ENCODE measurements around the gene TMEM167A.
A peak's percentile ranks its signal among the peaks of the same experiment; 100 is the strongest.
"Not testable (repeated sequence)": the region's sequence is repeated elsewhere in the genome, so short reads cannot be mapped to it uniquely, and the experiment has no call there.

TMEM167A gene

GRCh38 chr5:83085106-83085505 is 7.9 kb upstream of the TMEM167A start:
- no peak for DNase-seq (ENCODE audit: low spot score)

GRCh38 chr5:83084336-83084735 is 7.1 kb upstream of the TMEM167A start:
- no peak for DNase-seq (ENCODE audit: low spot score)

- no peak for DNase-seq (ENCODE audit: low spot score)
Observed at GRCh38 chr5:83082750-83083149, 5.6 kb upstream of the TMEM167A start.

- DNase-seq (ENCODE audit: low spot score) = no peak
Observed at GRCh38 chr5:83077662-83078261, 568 bp upstream of the TMEM167A start.

GRCh38 chr5:83072966-83073365 is 4.2 kb downstream of the TMEM167A start:
- no peak for DNase-seq (ENCODE audit: low spot score)

- DNase-seq (ENCODE audit: low spot score) = no peak
Observed at GRCh38 chr5:83071286-83072051, 5.7 kb downstream of the TMEM167A start.

GRCh38 chr5:83069096-83069799 is 7.9 kb downstream of the TMEM167A start:
- no peak for DNase-seq (ENCODE audit: low spot score)

- DNase-seq (ENCODE audit: low spot score) = not testable (repeated sequence)
Observed at GRCh38 chr5:83067377-83067776, 9.8 kb downstream of the TMEM167A start.

GRCh38 chr5:83066548-83067110 is 10.6 kb downstream of the TMEM167A start:
- DNase-seq (ENCODE audit: low spot score) = no peak

GRCh38 chr5:83059341-83059740 is 17.9 kb downstream of the TMEM167A start:
- DNase-seq (ENCODE audit: low spot score) = no peak

- DNase-seq (ENCODE audit: low spot score) = no peak
Observed at GRCh38 chr5:83058726-83059125, 18.5 kb downstream of the TMEM167A start.

GRCh38 chr5:83055166-83055565 is 22.0 kb downstream of the TMEM167A start:
- DNase-seq (ENCODE audit: low spot score) = no peak

GRCh38 chr5:83050723-83051340 is 26.4 kb downstream of the TMEM167A start:
- DNase-seq (ENCODE audit: low spot score) = no peak

- no peak for DNase-seq (ENCODE audit: low spot score)
Observed at GRCh38 chr5:83049370-83049885, 27.8 kb downstream of the TMEM167A start.

- DNase-seq (ENCODE audit: low spot score) = no peak
Observed at GRCh38 chr5:83048811-83049210, 28.4 kb downstream of the TMEM167A start.

- DNase-seq (ENCODE audit: low spot score) = no peak
Observed at GRCh38 chr5:83048277-83048676, 28.9 kb downstream of the TMEM167A start.

- DNase-seq (ENCODE audit: low spot score) = no peak
Observed at GRCh38 chr5:83044926-83045325, 32.3 kb downstream of the TMEM167A start.

- no peak for DNase-seq (ENCODE audit: low spot score)
Observed at GRCh38 chr5:83042507-83042906, 34.7 kb downstream of the TMEM167A start.

- no peak for DNase-seq (ENCODE audit: low spot score)
Observed at GRCh38 chr5:83038924-83039323, 38.3 kb downstream of the TMEM167A start.

GRCh38 chr5:83036991-83037575 is 40.1 kb downstream of the TMEM167A start:
- no peak for DNase-seq (ENCODE audit: low spot score)

GRCh38 chr5:83035373-83036100 is 41.7 kb downstream of the TMEM167A start:
- peak; percentile 26 for DNase-seq (ENCODE audit: low spot score)

All from D341Med (cell line).